Central memory CD8-positive, alpha-beta T cell (primary cell): ENCODE results near the gene ATP11C.
"Not testable (repeated sequence)": the region's sequence is repeated elsewhere in the genome, so short reads cannot be mapped to it uniquely, and the experiment has no call there.

Source experiments
- ATAC-seq: fragments of 150-1000 bp; cut with Tn5 transposase; replicated peaks from 2 replicates; pipeline ENCODE4 v1.10.0; 2022; ENCODE audit warnings: mild to moderate bottlenecking, moderate FRiP score, moderate number of reproducible peaks; ENCODE audit not compliant: poor library complexity, severe bottlenecking; ENCODE audit errors: extremely low read depth
- DNase-seq, 2 donors: peaks; one replicate each; pipeline ENCODE4 v3.0.0; 2021; ENCODE audit warnings: low spot score in 2 of 2
- H3K27ac Mint-ChIP-seq: one replicate; pipeline ENCODE4 v1.8.0; 2022; ENCODE audit warnings: low read depth, mild to moderate bottlenecking, moderate library complexity, mixed read lengths
- H3K27me3 Mint-ChIP-seq: one replicate; pipeline ENCODE4 v1.8.0; 2022; ENCODE audit warnings: mixed read lengths
- H3K36me3 Mint-ChIP-seq: one replicate; pipeline ENCODE4 v1.8.0; 2022; ENCODE audit warnings: mild to moderate bottlenecking, moderate library complexity, mixed read lengths; ENCODE audit not compliant: insufficient read depth
- H3K4me1 Mint-ChIP-seq: one replicate; pipeline ENCODE4 v1.8.0; 2022; ENCODE audit warnings: mixed read lengths
- H3K4me3 Mint-ChIP-seq: one replicate; pipeline ENCODE4 v1.8.0; 2022; ENCODE audit warnings: mild to moderate bottlenecking, moderate library complexity, mixed read lengths
- H3K9me3 Mint-ChIP-seq: one replicate; pipeline ENCODE4 v1.8.0; 2022; ENCODE audit warnings: mixed read lengths

Gene ATP11C

GRCh38 chrX:139724626-139725025 lies 208.2 kb downstream of the ATP11C start:
- no peak for DNase-seq
- H3K4me1 Mint-ChIP-seq, result no peaks in the 10 kb centered on the region
- peaks cover 6% of the 10 kb centered on the region for H3K36me3 Mint-ChIP-seq
- H3K27me3 Mint-ChIP-seq, result no peaks in the 10 kb centered on the region
- no peaks in the 10 kb centered on the region for H3K9me3 Mint-ChIP-seq
- no peak overlapping the region for H3K4me3 Mint-ChIP-seq
- no peak overlapping the region for H3K27ac Mint-ChIP-seq
- ATAC-seq, result no peak

- Mint-ChIP-seq H3K27ac (no peak overlapping the region), H3K9me3 (no peaks in the 10 kb centered on the region), H3K27me3 (no peaks in the 10 kb centered on the region), H3K36me3 (peaks cover 7% of the 10 kb centered on the region), H3K4me1 (no peaks in the 10 kb centered on the region), H3K4me3 (no peak overlapping the region)
- ATAC-seq (no peak), DNase-seq (no peak)
Measured at GRCh38 chrX:139720979-139721378, 211.9 kb downstream of the ATP11C start.

GRCh38 chrX:139720136-139720535 lies 212.7 kb downstream of the ATP11C start:
- ATAC-seq (no peak), DNase-seq (no peak)
- Mint-ChIP-seq H3K4me3 (no peak overlapping the region), H3K9me3 (no peaks in the 10 kb centered on the region), H3K27me3 (no peaks in the 10 kb centered on the region), H3K27ac (no peak overlapping the region), H3K36me3 (peaks cover 7% of the 10 kb centered on the region), H3K4me1 (no peaks in the 10 kb centered on the region)

GRCh38 chrX:139708067-139708466 lies 224.8 kb downstream of the ATP11C start, which contains the start of gene MCF2:
TSS of gene MCF2 (minus strand) at chrX:139708167. CDS start at chrX:139651744, 56,423 bp downstream.
- Mint-ChIP-seq H3K27me3 (no peaks in the 10 kb centered on the region), H3K9me3 (no peaks in the 10 kb centered on the region), H3K27ac (no peak within 1 kb of the TSS), H3K4me3 (no peak within 1 kb of the TSS), H3K4me1 (no peaks in the 10 kb centered on the region), H3K36me3 (no peaks in the 10 kb centered on the region)
- no peak for ATAC-seq
- no peak for DNase-seq

GRCh38 chrX:139702658-139703057 lies 230.2 kb downstream of the ATP11C start:
- no peak for ATAC-seq
- no peaks in the 10 kb centered on the region for H3K9me3 Mint-ChIP-seq
- no peak for DNase-seq
- no peaks in the 10 kb centered on the region for H3K4me1 Mint-ChIP-seq
- no peak overlapping the region for H3K4me3 Mint-ChIP-seq
- H3K36me3 Mint-ChIP-seq, result no peaks in the 10 kb centered on the region
- no peak overlapping the region for H3K27ac Mint-ChIP-seq
- no peaks in the 10 kb centered on the region for H3K27me3 Mint-ChIP-seq

GRCh38 chrX:139692908-139693307 lies 239.9 kb downstream of the ATP11C start:
- ATAC-seq (no peak), DNase-seq (no peak)
- Mint-ChIP-seq H3K27ac (no peak overlapping the region), H3K4me3 (no peak overlapping the region), H3K27me3 (peaks cover 11% of the 10 kb centered on the region), H3K4me1 (no peaks in the 10 kb centered on the region), H3K9me3 (no peaks in the 10 kb centered on the region), H3K36me3 (no peaks in the 10 kb centered on the region)

- ATAC-seq (no peak), DNase-seq (no peak)
- Mint-ChIP-seq H3K27ac (no peak overlapping the region), H3K4me3 (no peak overlapping the region), H3K4me1 (no peaks in the 10 kb centered on the region), H3K9me3 (no peaks in the 10 kb centered on the region), H3K36me3 (no peaks in the 10 kb centered on the region), H3K27me3 (peaks cover 11% of the 10 kb centered on the region)
Measured at GRCh38 chrX:139692506-139692849, 240.4 kb downstream of the ATP11C start.

- ATAC-seq (no peak), DNase-seq (no peak)
- Mint-ChIP-seq H3K36me3 (no peaks in the 10 kb centered on the region), H3K4me3 (no peak overlapping the region), H3K4me1 (no peaks in the 10 kb centered on the region), H3K9me3 (no peaks in the 10 kb centered on the region), H3K27me3 (peaks cover 11% of the 10 kb centered on the region), H3K27ac (no peak overlapping the region)
Measured at GRCh38 chrX:139691843-139692505, 240.9 kb downstream of the ATP11C start.

- Mint-ChIP-seq H3K36me3 (no peaks in the 10 kb centered on the region), H3K27ac (no peak overlapping the region), H3K4me3 (peak overlapping the region; percentile 23), H3K9me3 (no peaks in the 10 kb centered on the region), H3K27me3 (peaks cover 11% of the 10 kb centered on the region), H3K4me1 (no peaks in the 10 kb centered on the region)
- DNase-seq (no peak), ATAC-seq (no peak)
Measured at GRCh38 chrX:139691493-139691842, 241.4 kb downstream of the ATP11C start.

- not testable (repeated sequence) for H3K27me3 Mint-ChIP-seq, H3K4me1 Mint-ChIP-seq, H3K4me3 Mint-ChIP-seq, DNase-seq, ATAC-seq, H3K9me3 Mint-ChIP-seq, H3K27ac Mint-ChIP-seq, H3K36me3 Mint-ChIP-seq
Measured at GRCh38 chrX:139685175-139685574, 247.7 kb downstream of the ATP11C start.

GRCh38 chrX:139680356-139680755 lies 252.5 kb downstream of the ATP11C start:
- Mint-ChIP-seq H3K36me3 (no peaks in the 10 kb centered on the region), H3K27me3 (no peaks in the 10 kb centered on the region), H3K27ac (no peak overlapping the region), H3K9me3 (peaks cover 5% of the 10 kb centered on the region), H3K4me3 (no peak overlapping the region), H3K4me1 (no peaks in the 10 kb centered on the region)
- ATAC-seq, result no peak
- DNase-seq, result no peak
